MM.1S (cell line): Measurements from ENCODE around the gene CDC5L.
A peak's percentile ranks its signal among the peaks of the same experiment; 100 is the strongest.

Experiments
- DNase-seq: peaks from one replicate; pipeline ENCODE4 v3.0.0-alpha.2; 2015
- H2AFZ ChIP-seq: fragments of 300-600 bp; sonication (generic); 2 replicates; pipeline ENCODE4 v1.6.0; 2016; ENCODE audit warnings: antibody characterized with exemption, low read length
- H3F3A ChIP-seq: fragments of 300-600 bp; sonication (generic); 2 replicates; pipeline ENCODE4 v1.6.1; 2016; ENCODE audit warnings: mild to moderate bottlenecking, antibody characterized with exemption, low read length, moderate library complexity, mixed read lengths; ENCODE audit not compliant: insufficient read depth
- H3K27ac ChIP-seq: fragments of 300-600 bp; sonication (generic); 2 replicates; pipeline ENCODE4 v1.5.1; 2016; ENCODE audit warnings: mild to moderate bottlenecking, low read length
- H3K27me3 ChIP-seq: fragments of 300-600 bp; sonication (generic); replicated peaks from 2 replicates; pipeline ENCODE4 v1.6.0; 2016; ENCODE audit warnings: low read length; ENCODE audit not compliant: insufficient read depth
- H3K36me3 ChIP-seq: fragments of 300-600 bp; sonication (generic); replicated peaks from 2 replicates; pipeline ENCODE4 v1.6.1; 2016; ENCODE audit warnings: mild to moderate bottlenecking, low read length, mixed read lengths; ENCODE audit not compliant: insufficient read depth
- H3K4me1 ChIP-seq: fragments of 300-600 bp; sonication (generic); 2 replicates; pipeline ENCODE4 v1.6.1; 2016; ENCODE audit warnings: low read length, mixed read lengths
- H3K4me2 ChIP-seq: fragments of 300-600 bp; sonication (generic); 2 replicates; pipeline ENCODE4 v1.6.0; 2016; ENCODE audit warnings: low read depth, low read length
- H3K4me3 ChIP-seq: fragments of 300-600 bp; sonication (generic); 2 replicates; pipeline ENCODE4 v1.5.1; 2016; ENCODE audit warnings: low read length, mixed read lengths
- H3K79me2 ChIP-seq: fragments of 300-600 bp; sonication (generic); 2 replicates; pipeline ENCODE4 v1.6.1; 2016; ENCODE audit warnings: mixed run types, low read length, mixed read lengths
- H3K9ac ChIP-seq: fragments of 300-600 bp; sonication (generic); 2 replicates; pipeline ENCODE4 v1.6.1; 2016; ENCODE audit warnings: low read length, mixed read lengths
- H3K9me2 ChIP-seq: fragments of 300-600 bp; sonication (generic); replicated peaks from 2 replicates; pipeline ENCODE4 v1.6.1; 2016; ENCODE audit warnings: mild to moderate bottlenecking, low read length, mixed read lengths; ENCODE audit not compliant: insufficient read depth
- H3K9me3 ChIP-seq: fragments of 300-600 bp; sonication (generic); replicated peaks from 2 replicates; pipeline ENCODE4 v1.6.1; 2016; ENCODE audit warnings: mild to moderate bottlenecking, low read length, mixed read lengths; ENCODE audit not compliant: insufficient read depth
- H4K20me1 ChIP-seq: fragments of 300-600 bp; sonication (generic); 2 replicates; pipeline ENCODE4 v1.6.1; 2016; ENCODE audit warnings: mild to moderate bottlenecking, low read length, moderate library complexity, mixed read lengths; ENCODE audit not compliant: insufficient read depth
- EZH2 ChIP-seq: fragments of 300-600 bp; sonication (generic); optimal IDR thresholded peaks from 2 replicates; pipeline ENCODE3; 2017; ENCODE audit warnings: low read depth, mild to moderate bottlenecking, antibody characterized with exemption, low read length, mixed read lengths
- EZH2phosphoT487 ChIP-seq: fragments of 300-600 bp; sonication (generic); IDR thresholded peaks from 2 replicates; pipeline ENCODE4 v1.6.1; 2018; ENCODE audit warnings: antibody characterized with exemption, low read length
- TF ChIP-seq, protein P1 (sequence below): fragments of 300-600 bp; sonication (generic); IDR thresholded peaks from 2 replicates; pipeline ENCODE4 v1.5.1; 2016; ENCODE audit warnings: antibody characterized with exemption, low read length, mixed read lengths

The CDC5L gene

GRCh38 chr6:44381739-44382138, 5.8 kb upstream of the CDC5L start:
- Histone ChIP-seq H3K27me3 (no peaks in the 10 kb centered on the region), H3K9me2 (no peaks in the 10 kb centered on the region), H3K27ac (no peak overlapping the region), H3K36me3 (no peaks in the 10 kb centered on the region), H3K4me2 (no peak overlapping the region), H2AFZ (no peak overlapping the region), H3K9ac (no peak overlapping the region), H3K4me3 (no peak overlapping the region), H3K79me2 (no peaks in the 10 kb centered on the region), H4K20me1 (no peaks in the 10 kb centered on the region), H3F3A (no peaks in the 10 kb centered on the region), H3K4me1 (0 out of 2 replicates have a peak, but pooled peaks cover 5% of the 10 kb centered on the region), H3K9me3 (no peaks in the 10 kb centered on the region)
- DNase-seq = no peak
- TF ChIP-seq, protein P1, sequence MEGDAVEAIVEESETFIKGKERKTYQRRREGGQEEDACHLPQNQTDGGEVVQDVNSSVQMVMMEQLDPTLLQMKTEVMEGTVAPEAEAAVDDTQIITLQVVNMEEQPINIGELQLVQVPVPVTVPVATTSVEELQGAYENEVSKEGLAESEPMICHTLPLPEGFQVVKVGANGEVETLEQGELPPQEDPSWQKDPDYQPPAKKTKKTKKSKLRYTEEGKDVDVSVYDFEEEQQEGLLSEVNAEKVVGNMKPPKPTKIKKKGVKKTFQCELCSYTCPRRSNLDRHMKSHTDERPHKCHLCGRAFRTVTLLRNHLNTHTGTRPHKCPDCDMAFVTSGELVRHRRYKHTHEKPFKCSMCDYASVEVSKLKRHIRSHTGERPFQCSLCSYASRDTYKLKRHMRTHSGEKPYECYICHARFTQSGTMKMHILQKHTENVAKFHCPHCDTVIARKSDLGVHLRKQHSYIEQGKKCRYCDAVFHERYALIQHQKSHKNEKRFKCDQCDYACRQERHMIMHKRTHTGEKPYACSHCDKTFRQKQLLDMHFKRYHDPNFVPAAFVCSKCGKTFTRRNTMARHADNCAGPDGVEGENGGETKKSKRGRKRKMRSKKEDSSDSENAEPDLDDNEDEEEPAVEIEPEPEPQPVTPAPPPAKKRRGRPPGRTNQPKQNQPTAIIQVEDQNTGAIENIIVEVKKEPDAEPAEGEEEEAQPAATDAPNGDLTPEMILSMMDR = no peak
- no peak for TF ChIP-seq EZH2phosphoT487
- no peak for TF ChIP-seq EZH2

- no peaks in the 10 kb centered on the region for H3K9me3 ChIP-seq
- peaks cover 13% of the 10 kb centered on the region; the same call in 1 of the 2 replicates for H4K20me1 ChIP-seq
- H3K4me1 ChIP-seq = peaks cover 22% of the 10 kb centered on the region
- H3K36me3 ChIP-seq = no peaks in the 10 kb centered on the region
- no peak overlapping the region; the same call in 1 of the 2 replicates for H3K27ac ChIP-seq
- H3K4me2 ChIP-seq = peak overlapping the region; percentile 98
- H3F3A ChIP-seq = peaks cover 5% of the 10 kb centered on the region; the same call in 1 of the 2 replicates
- no peak for TF ChIP-seq EZH2
- TF ChIP-seq, protein P1 = no peak
- no peak for TF ChIP-seq EZH2phosphoT487
- H3K9me2 ChIP-seq = no peaks in the 10 kb centered on the region
- no peaks in the 10 kb centered on the region for H3K27me3 ChIP-seq
- peak overlapping the region; percentile 96 for H3K9ac ChIP-seq
- H3K79me2 ChIP-seq = peaks cover 34% of the 10 kb centered on the region
- no peak for DNase-seq
- H2AFZ ChIP-seq = peak overlapping the region; percentile 99
- H3K4me3 ChIP-seq = peak overlapping the region; percentile 93
Observed at GRCh38 chr6:44386364-44386928, 1.1 kb upstream of the CDC5L start.

GRCh38 chr6:44386929-44387345, 569 bp upstream of the CDC5L start:
- Histone ChIP-seq H3K4me2 (peak overlapping the region; percentile 98), H3K79me2 (peaks cover 39% of the 10 kb centered on the region), H3K9ac (peak overlapping the region; percentile 96), H4K20me1 (peaks cover 13% of the 10 kb centered on the region; the same call in 1 of the 2 replicates), H3F3A (peaks cover 5% of the 10 kb centered on the region; the same call in 1 of the 2 replicates), H3K4me3 (peak overlapping the region; percentile 93), H3K27ac (peak overlapping the region; percentile 89; the same call in 1 of the 2 replicates), H3K9me2 (no peaks in the 10 kb centered on the region), H3K27me3 (no peaks in the 10 kb centered on the region), H3K9me3 (no peaks in the 10 kb centered on the region), H2AFZ (peak overlapping the region; percentile 99), H3K36me3 (no peaks in the 10 kb centered on the region), H3K4me1 (peaks cover 22% of the 10 kb centered on the region)
- no peak for DNase-seq
- no peak for TF ChIP-seq EZH2phosphoT487
- TF ChIP-seq, protein P1 = no peak
- TF ChIP-seq EZH2 = no peak
